ENCODE data around the gene LRRC27.

LRRC27 gene

GRCh38 chr10:132401401-132402118, 69.6 kb downstream of the LRRC27 start:
- no peak for TF ChIP-seq CTCF (IDR thresholded peaks at IDR 0.05)

DNA sequence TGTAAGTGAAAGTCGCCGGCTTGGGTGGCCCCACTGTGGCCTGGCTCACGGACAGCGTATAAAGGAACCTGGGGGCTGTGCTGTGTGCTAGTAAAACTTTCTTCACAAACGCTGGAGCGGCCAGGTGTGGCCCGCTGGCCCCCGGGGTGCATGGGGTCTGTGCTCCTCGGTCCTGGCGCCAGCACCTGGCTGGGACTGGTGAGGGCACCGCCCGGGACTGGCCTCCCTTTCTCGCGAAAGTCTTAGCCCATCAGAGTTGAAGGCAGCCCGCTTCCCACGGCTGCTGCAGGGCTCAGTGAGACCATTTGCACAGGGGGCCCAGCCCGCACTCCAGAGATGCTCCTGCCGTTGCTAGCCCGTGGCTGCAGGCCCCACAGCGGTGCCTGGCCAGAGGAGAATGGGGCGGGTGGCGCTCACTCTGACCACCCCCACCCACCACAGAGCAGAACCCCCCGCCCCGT, 70.8 kb downstream of the LRRC27 start:
- no peak for TF ChIP-seq CTCF (IDR thresholded peaks at IDR 0.05)

DNA sequence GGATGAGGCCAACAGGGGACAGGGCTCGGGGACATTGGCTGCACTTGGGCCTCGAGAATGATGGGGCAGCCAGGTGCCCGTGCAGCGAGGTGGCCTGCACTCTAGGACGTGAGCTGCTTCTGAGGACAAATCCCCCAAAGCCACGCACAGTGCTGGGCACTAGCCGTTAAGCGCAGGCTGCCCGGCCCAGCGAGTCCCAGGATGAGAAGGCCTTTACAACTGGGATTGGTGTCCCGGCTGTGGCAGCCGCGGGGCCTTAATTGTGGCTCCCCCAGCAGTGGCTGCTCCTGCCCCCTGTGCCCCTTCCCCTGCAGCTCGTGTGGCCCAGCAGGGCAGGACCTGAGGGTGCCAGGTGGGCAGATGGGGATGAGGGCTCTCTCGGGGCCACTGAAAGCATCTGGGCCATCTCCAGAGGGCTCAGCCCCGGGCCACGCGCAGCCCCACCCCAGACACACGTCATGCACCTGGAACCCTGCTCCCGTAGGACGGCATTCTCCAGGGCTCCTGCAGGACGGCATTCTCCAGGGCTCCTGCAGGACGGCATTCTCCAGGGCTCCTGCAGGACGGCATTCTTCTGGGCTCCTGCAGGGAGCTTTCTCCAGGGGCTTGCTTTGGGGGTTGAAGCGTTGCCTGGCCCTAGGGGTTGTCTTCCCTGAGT, 71.6 kb downstream of the LRRC27 start:
- no peak for TF ChIP-seq CTCF (IDR thresholded peaks at IDR 0.05)

- no peak for TF ChIP-seq CTCF (IDR thresholded peaks at IDR 0.05)
Measured at GRCh38 chr10:132404169-132404880, 72.3 kb downstream of the LRRC27 start.

DNA sequence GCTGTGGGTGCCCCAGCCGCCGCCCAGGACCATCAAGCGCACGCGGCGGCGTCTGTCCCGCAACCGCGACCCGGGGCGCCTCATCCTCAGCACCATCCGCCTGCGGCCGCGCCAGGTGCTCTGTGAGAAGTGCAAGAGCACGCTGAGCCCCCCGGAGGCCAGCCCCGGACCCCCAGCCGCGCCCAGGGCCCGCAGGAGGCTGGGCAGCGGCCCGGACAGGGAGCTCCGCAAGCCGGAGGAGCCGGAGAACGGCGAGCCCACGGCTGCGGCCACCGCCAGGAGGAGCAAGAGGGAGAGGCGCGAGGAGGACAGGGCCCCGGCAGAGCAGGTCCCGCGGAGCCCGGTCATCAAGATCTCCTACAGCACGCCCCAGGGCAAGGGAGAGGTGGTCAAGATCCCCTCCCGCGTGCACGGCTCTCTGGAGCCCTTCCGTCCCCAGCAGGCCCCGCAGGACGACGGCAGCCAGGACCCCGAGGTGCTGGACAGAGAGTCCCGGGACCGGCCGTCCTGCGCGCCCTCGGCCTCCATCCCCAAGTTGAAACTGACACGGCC, 73.0 kb downstream of the LRRC27 start:
- no peak for TF ChIP-seq CTCF (IDR thresholded peaks at IDR 0.05)

- no peak for TF ChIP-seq CTCF (IDR thresholded peaks at IDR 0.05)
Measured at GRCh38 chr10:132405463-132405991, 73.5 kb downstream of the LRRC27 start.

- no peak for TF ChIP-seq CTCF (IDR thresholded peaks at IDR 0.05)
Measured at GRCh38 chr10:132406181-132406580, 74.2 kb downstream of the LRRC27 start.
